Kidney epithelial cell (primary cell): ENCODE measurements around the gene ACSF3. TPM values are rescaled to one million over a fixed set of nuclear protein-coding genes. Genes with fewer than 3 reads are reported as not detected.

Experiments used
- DNase-seq: peaks from one replicate; pipeline ENCODE4 v3.0.0-alpha.2; 2010; ENCODE audit warnings: low read depth
- H3K27me3 ChIP-seq: 2 replicates; pipeline ENCODE4 v1.6.0; 2011; ENCODE audit warnings: low read length; ENCODE audit not compliant: control insufficient read depth, insufficient read depth
- H3K36me3 ChIP-seq: 2 replicates; pipeline ENCODE4 v1.5.1; 2011; ENCODE audit warnings: low read length; ENCODE audit not compliant: control insufficient read depth, insufficient read depth
- H3K4me3 ChIP-seq: 2 replicates; pipeline ENCODE4 v1.5.1; 2011; ENCODE audit warnings: low read depth, mild to moderate bottlenecking, control low read depth, low read length
- CTCF ChIP-seq: IDR thresholded peaks from 2 replicates; pipeline ENCODE4 v1.5.1; 2011; ENCODE audit warnings: mild to moderate bottlenecking, moderate library complexity, low read length, control low read depth, inconsistent platforms; ENCODE audit not compliant: insufficient read depth, poor library complexity, severe bottlenecking
- total RNA-seq: library from RNA; depleted of rRNA; stranded (reverse); fragments of >200 nt; gene quantifications from 2 replicates; pipeline ENCODE4 v1.2.3, GENCODE V29; 2015

Gene ACSF3
- total RNA-seq, 1 donor from 2014 or later, result 36.9 TPM

GRCh38 chr16:89172528-89173173, 79.0 kb downstream of the ACSF3 start:
- Histone ChIP-seq H3K27me3 (peaks cover 84% of the 10 kb centered on the region), H3K36me3 (no peaks in the 10 kb centered on the region), H3K4me3 (no peak overlapping the region)
- DNase-seq, result no peak
- TF ChIP-seq CTCF, result no peak

- no peak overlapping the region for H3K4me3 ChIP-seq
- peaks cover 81% of the 10 kb centered on the region for H3K27me3 ChIP-seq
- no peak for TF ChIP-seq CTCF
- no peaks in the 10 kb centered on the region for H3K36me3 ChIP-seq
- DNase-seq, result no peak
These were observed 79.7 kb downstream of the ACSF3 start for GRCh38 chr16:89173174-89173921.

- DNase-seq, result no peak
- TF ChIP-seq CTCF, result no peak
- no peak overlapping the region for H3K4me3 ChIP-seq
- H3K36me3 ChIP-seq, result no peaks in the 10 kb centered on the region
- H3K27me3 ChIP-seq, result peaks cover 77% of the 10 kb centered on the region
These were observed 80.6 kb downstream of the ACSF3 start for GRCh38 chr16:89174055-89174827.

- peaks cover 70% of the 10 kb centered on the region for H3K27me3 ChIP-seq
- DNase-seq, result no peak
- no peak overlapping the region for H3K4me3 ChIP-seq
- no peaks in the 10 kb centered on the region for H3K36me3 ChIP-seq
- no peak for TF ChIP-seq CTCF
These were observed 81.2 kb downstream of the ACSF3 start for GRCh38 chr16:89174877-89175276.

- H3K4me3 ChIP-seq, result no peak overlapping the region
- H3K27me3 ChIP-seq, result peaks cover 64% of the 10 kb centered on the region
- TF ChIP-seq CTCF, result no peak
- H3K36me3 ChIP-seq, result no peaks in the 10 kb centered on the region
- no peak for DNase-seq
These were observed 81.9 kb downstream of the ACSF3 start for GRCh38 chr16:89175280-89176146.
